ENCODE results near the gene ARL8A. TPM values are rescaled to one million over a fixed set of nuclear protein-coding genes. Genes with fewer than 3 reads are reported as not detected.

The ARL8A gene
- total and polyA plus RNA-seq, 7 experiments from 2014 or later, result 5.5 to 99.4 (median 47.1) TPM

DNA sequence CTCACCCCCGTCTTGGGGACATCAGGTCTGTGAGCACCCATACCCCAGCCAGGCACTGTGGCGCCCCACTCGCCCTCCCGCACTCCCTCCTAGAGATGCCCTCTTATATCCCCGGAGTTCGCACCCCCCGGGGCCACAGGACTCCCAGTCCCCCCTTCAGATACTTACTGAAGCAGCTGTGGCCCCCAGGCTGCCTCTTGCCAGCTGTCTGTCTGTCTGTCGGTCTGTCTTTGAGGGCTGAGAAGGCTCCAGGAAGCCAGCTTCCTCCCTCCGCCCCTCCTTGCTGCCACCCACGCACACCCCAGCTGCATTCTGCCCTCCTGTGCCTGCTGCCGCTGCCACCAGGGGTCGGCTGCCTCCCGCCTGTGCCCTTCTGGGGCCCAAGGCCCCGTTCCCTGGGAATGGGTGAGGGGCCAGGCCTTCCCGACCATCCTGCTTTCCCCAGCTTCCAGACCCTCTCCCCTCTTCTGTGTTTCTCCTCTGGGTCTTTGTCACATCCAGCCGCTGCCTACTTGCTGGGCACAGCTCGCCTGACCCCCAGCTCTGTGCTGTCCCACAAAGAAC lies 15.9 kb upstream of the ARL8A start, which contains the start of gene PTPN7:
Gene PTPN7 (minus strand): TSS at position 226 of the 564 bp plus-strand sequence. CDS start 1,200 bp downstream, outside the sequence.
- intact Hi-C loops (cut with micrococcal nuclease), result loop anchor here (1.0 to 10.0 kb wide), 10 partner anchors 16 to 1164 kb away; partner anchors contain the start of genes ARL8A (in 1 of the 2), CYB5R1 (in 1 of the 2), PCAT6 (in 1 of the 2) and RABIF (in 1 of the 2)
- H3K4me1 Mint-ChIP-seq, result peaks cover 47 to 98% (median 82%) of the 10 kb centered on the region in 7 donors

DNA sequence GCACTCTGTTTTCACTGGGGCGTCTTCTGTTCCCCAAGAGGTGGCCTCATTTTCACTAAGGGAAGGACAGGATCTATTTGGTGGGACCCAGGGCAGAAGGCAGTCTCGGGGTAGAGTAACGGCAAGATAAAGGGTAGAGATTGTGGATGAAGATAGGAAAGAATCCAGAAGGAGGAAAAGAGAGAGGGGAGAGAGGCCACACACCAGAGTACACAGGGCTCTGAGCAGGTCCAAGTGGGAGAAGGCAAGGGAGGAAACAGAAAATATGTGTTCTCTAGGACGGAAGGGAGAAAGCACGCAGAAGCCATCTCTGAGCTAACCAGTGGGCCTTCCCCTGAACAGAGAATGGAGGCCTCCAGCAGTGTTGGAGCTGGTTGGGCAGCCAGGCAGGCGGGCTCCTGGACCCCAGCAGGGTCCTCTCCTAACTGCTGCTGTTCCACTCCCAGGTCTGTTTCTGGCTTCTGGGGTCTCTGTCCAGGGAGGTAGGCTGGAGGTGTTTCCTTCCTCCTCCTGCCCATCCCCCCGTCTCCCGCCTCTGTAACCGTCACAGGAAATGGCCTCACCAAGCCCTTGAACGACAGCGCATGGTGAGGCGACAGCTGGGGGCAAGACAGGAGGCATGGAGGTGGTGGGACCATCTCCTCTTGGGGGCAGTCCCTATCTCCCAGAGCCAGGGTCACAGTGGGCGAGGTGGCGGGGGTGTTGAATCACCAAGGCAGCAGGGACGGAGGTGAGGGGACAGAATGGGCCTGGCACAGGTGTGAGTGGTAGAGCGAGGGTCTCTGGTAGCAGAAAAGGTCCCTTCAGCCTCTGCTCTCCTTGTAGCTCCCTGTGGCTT lies 15.2 kb upstream of the ARL8A start:
- Mint-ChIP-seq H3K27me3 (no peaks in the 10 kb centered on the region), H3K36me3 (peaks cover 3 to 36% (median 9%) of the 10 kb centered on the region in 5 donors), H3K4me1 (peaks cover 47 to 98% (median 82%) of the 10 kb centered on the region in 7 donors), H3K27ac (peak overlapping the region; percentile 97 to 99 (median 98)), H3K4me3 (peak overlapping the region; percentile 91 to 99 (median 98)), H3K9me3 (no peaks in the 10 kb centered on the region)
- Histone ChIP-seq H3K36me3 (ENCODE audit: control insufficient read depth in 2 of 3, insufficient read depth in 3 of 3, low read length in 3 of 3) (peaks cover 4 to 33% (median 6%) of the 10 kb centered on the region in 3 experiments), H3K4me3 (ENCODE audit: low read length) (peak overlapping the region; percentile 98), H3K9me3 (ENCODE audit: control insufficient read depth in 2 of 3, low read length in 3 of 3) (no peaks in the 10 kb centered on the region), H3K27me3 (ENCODE audit: control insufficient read depth in 2 of 2, insufficient read depth in 2 of 2, low read length in 2 of 2) (no peaks in the 10 kb centered on the region), H3K27ac (ENCODE audit: low read depth, low read length) (peak overlapping the region; percentile 90), H3K4me1 (ENCODE audit: control insufficient read depth in 2 of 2, insufficient read depth in 2 of 2, low read length in 2 of 2) (peaks cover 71 to 78% of the 10 kb centered on the region in 2 donors)
- CTCF ChIA-PET, result interaction anchor here (0.5 to 1.7 kb wide), 14 partner anchors 8 to 190 kb away, joined by 3 to 11 read pairs (median 4); no protein-coding TSS in a partner anchor
- ATAC-seq, result peak; percentile 36
- DNase-seq, result peak in 8 of 9 donors; percentile 43 to 73 (median 56)
- intact Hi-C loops (cut with micrococcal nuclease), result loop anchor here (1.0 to 10.0 kb wide), 12 partner anchors 14 to 1165 kb away; partner anchors contain the start of genes RABIF (in 2 of the 2), ARL8A (in 1 of the 2), CYB5R1 (in 1 of the 2) and PCAT6 (in 1 of the 2)
- POLR2A ChIA-PET, result interaction anchor here (0.6 to 4.3 kb wide), 7 partner anchors 7 to 1045 kb away, joined by 3 to 54 read pairs (median 3); partner anchors contain the start of genes ARL8A and UBE2T

More for the DNA sequence above, 15.9 kb upstream of the ARL8A start, which contains the start of gene PTPN7:
- POLR2A ChIA-PET, result interaction anchor here (0.9 to 4.3 kb wide), 4 partner anchors 8 to 1046 kb away, joined by 3 to 54 read pairs (median 4); partner anchors contain the start of genes ARL8A and UBE2T
- ATAC-seq (peak; percentile 80), DNase-seq (peak; percentile 58 to 84 (median 80))
- H3K4me3 Mint-ChIP-seq, result peak within 1 kb of the TSS; percentile 91 to 99 (median 98)
- CTCF ChIA-PET, result interaction anchor here (0.5 to 1.7 kb wide), 14 partner anchors 9 to 191 kb away, joined by 3 to 11 read pairs (median 4); no protein-coding TSS in a partner anchor
- no peaks in the 10 kb centered on the region for H3K9me3 ChIP-seq (ENCODE audit: control insufficient read depth in 2 of 3, low read length in 3 of 3)
- H3K9me3 Mint-ChIP-seq, result no peaks in the 10 kb centered on the region
- H3K4me1 ChIP-seq (ENCODE audit: control insufficient read depth in 2 of 2, insufficient read depth in 2 of 2, low read length in 2 of 2), result peaks cover 77 to 84% of the 10 kb centered on the region in 2 donors
- no peaks in the 10 kb centered on the region for H3K27me3 ChIP-seq (ENCODE audit: control insufficient read depth in 2 of 2, insufficient read depth in 2 of 2, low read length in 2 of 2)
- H3K27me3 Mint-ChIP-seq, result no peaks in the 10 kb centered on the region
- peak within 1 kb of the TSS; percentile 98 for H3K4me3 ChIP-seq (ENCODE audit: low read length)
- H3K27ac Mint-ChIP-seq, result peak within 1 kb of the TSS; percentile 97 to 99 (median 98)
- H3K36me3 Mint-ChIP-seq, result peaks cover 0 to 30% (median 6%) of the 10 kb centered on the region in 5 donors
- H3K27ac ChIP-seq (ENCODE audit: low read depth, low read length), result peak within 1 kb of the TSS; percentile 90
- H3K36me3 ChIP-seq (ENCODE audit: control insufficient read depth in 2 of 3, insufficient read depth in 3 of 3, low read length in 3 of 3), result peaks cover 0 to 26% (median 3%) of the 10 kb centered on the region in 3 experiments

DNA sequence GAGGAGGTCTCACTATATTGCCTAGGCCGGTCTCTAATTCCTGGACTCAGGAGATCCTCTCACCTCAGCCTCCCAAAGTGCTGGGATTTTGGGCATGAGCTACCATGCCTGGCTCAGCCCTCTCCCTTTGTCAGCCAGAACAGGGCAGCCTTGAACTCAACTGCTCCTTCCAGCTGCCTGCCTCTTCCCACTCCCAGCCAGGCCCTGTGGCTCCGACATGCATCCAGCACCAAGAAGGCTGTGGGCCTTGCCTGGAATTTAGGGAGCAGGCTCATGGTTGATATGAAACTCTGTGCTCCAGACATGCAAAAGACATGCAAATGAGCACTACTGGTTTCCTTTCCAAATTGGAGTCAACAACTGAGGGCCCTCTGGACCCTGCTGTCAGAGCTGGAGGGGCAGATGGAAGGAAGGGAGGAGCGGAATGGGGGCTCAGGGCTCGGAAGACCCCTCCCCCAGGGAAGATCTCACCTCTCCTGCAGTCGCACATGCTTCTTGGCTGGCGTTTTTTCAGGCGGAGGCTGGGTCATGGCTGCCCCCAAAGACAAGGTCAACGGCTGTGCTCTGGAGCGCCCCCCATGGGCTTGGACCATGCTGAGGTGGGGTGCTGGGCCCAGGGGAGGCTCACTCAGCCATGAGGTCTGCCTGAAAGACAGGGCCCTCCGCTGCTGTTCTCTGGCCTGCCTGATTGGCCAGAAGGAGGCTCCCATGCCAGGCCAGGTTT lies 14.4 kb upstream of the ARL8A start:
- no peak for DNase-seq
- ChIA-PET CTCF (interaction anchor here (0.6 to 1.7 kb wide), 2 partner anchors 8 to 23 kb away, joined by 5 to 11 read pairs; no protein-coding TSS in a partner anchor), POLR2A (interaction anchor here (0.6 to 4.3 kb wide), 2 partner anchors 8 to 14 kb away, joined by 3 to 54 read pairs; partner anchors contain the start of gene ARL8A)
- no peak for ATAC-seq
- Histone ChIP-seq H3K27me3 (ENCODE audit: control insufficient read depth in 2 of 2, insufficient read depth in 2 of 2, low read length in 2 of 2) (no peaks in the 10 kb centered on the region), H3K4me1 (ENCODE audit: control insufficient read depth in 2 of 2, insufficient read depth in 2 of 2, low read length in 2 of 2) (peaks cover 64 to 70% of the 10 kb centered on the region in 2 donors), H3K4me3 (ENCODE audit: low read length) (peak overlapping the region; percentile 98), H3K27ac (ENCODE audit: low read depth, low read length) (peak overlapping the region; percentile 90), H3K9me3 (ENCODE audit: control insufficient read depth in 2 of 3, low read length in 3 of 3) (no peaks in the 10 kb centered on the region), H3K36me3 (ENCODE audit: control insufficient read depth in 2 of 3, insufficient read depth in 3 of 3, low read length in 3 of 3) (peaks cover 6 to 41% (median 12%) of the 10 kb centered on the region in 3 experiments)
- Mint-ChIP-seq H3K4me1 (peaks cover 43 to 93% (median 78%) of the 10 kb centered on the region in 7 donors), H3K36me3 (peaks cover 6 to 41% (median 11%) of the 10 kb centered on the region in 5 donors), H3K9me3 (no peaks in the 10 kb centered on the region), H3K27me3 (no peaks in the 10 kb centered on the region), H3K4me3 (peak overlapping the region; percentile 91 to 99 (median 98)), H3K27ac (peak overlapping the region; percentile 97 to 99 (median 98))
- intact Hi-C loops (cut with micrococcal nuclease), result loop anchor here in 1 of 2 donors (1.0 to 5.0 kb wide), 2 partner anchors 14 to 728 kb away; partner anchors contain the start of gene RABIF

DNA sequence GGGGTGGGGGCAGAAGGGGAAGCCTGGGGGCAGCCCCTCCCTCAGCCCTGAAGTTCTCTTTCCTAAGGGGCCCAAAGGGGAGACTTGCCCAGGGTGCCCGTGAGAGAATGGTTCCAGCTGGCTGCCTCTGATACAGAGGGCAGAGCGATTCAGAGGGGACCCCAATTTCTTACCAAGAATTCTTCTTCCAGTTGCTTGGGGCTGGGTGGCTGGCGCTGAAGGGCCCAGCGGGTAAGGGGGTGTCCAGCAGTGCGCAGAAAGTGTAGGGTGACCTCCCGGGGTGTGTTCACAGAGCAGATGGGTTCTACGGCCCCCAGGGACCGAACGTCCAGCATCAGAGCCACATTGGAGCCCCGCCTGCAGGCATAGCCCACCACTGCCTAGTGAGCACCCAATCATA lies 13.4 kb upstream of the ARL8A start:
- peaks cover 40 to 83% (median 71%) of the 10 kb centered on the region in 7 donors for H3K4me1 Mint-ChIP-seq
- H3K27ac Mint-ChIP-seq, result peak overlapping the region in 8 of 9 donors; percentile 36 to 98 (median 79)
- no peaks in the 10 kb centered on the region for H3K9me3 ChIP-seq (ENCODE audit: control insufficient read depth in 2 of 3, low read length in 3 of 3)
- peaks cover 10 to 49% (median 17%) of the 10 kb centered on the region in 5 donors for H3K36me3 Mint-ChIP-seq
- ChIA-PET POLR2A (interaction anchor here (1.0 kb wide), 1 partner anchor 10 kb away, joined by 3 read pairs; no protein-coding TSS in a partner anchor), CTCF (no interaction called here)
- H3K9me3 Mint-ChIP-seq, result no peaks in the 10 kb centered on the region
- H3K27me3 Mint-ChIP-seq, result no peaks in the 10 kb centered on the region
- H3K36me3 ChIP-seq (ENCODE audit: control insufficient read depth in 2 of 3, insufficient read depth in 3 of 3, low read length in 3 of 3), result peaks cover 6 to 51% (median 15%) of the 10 kb centered on the region in 3 experiments
- DNase-seq, result no peak
- peak overlapping the region; percentile 90 for H3K27ac ChIP-seq (ENCODE audit: low read depth, low read length)
- ATAC-seq, result no peak
- intact Hi-C loops (cut with micrococcal nuclease), result loop anchor here in 1 of 2 donors (5.0 kb wide), 1 partner anchor 729 kb away; the partner anchor contains the start of gene RABIF
- no peak overlapping the region for H3K4me3 ChIP-seq (ENCODE audit: low read length)
- peaks cover 54 to 60% of the 10 kb centered on the region in 2 donors for H3K4me1 ChIP-seq (ENCODE audit: control insufficient read depth in 2 of 2, insufficient read depth in 2 of 2, low read length in 2 of 2)
- no peaks in the 10 kb centered on the region for H3K27me3 ChIP-seq (ENCODE audit: control insufficient read depth in 2 of 2, insufficient read depth in 2 of 2, low read length in 2 of 2)
- peak overlapping the region in 6 of 10 donors; percentile 57 to 99 (median 98) for H3K4me3 Mint-ChIP-seq

DNA sequence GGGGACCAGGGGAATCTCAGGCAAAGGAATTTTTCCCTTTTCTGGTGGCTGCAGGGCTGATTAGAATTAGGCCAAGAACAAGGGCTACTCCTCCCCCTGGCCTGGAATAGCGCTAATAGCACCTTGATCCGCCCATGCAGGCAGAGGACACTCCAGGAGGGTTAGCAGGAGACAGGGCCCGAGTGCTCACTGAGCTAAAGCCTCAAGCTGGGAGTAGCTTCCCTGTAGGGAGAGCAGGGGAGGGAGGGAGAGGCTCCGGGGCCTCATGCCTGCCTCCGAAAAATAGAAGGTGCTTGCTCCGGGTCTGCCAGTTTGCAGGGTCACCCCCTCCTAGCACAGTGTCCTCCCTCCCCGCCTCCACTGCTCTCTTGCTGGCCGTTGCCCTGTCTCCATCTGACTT lies 12.1 kb upstream of the ARL8A start:
- Histone ChIP-seq H3K9me3 (ENCODE audit: control insufficient read depth in 2 of 3, low read length in 3 of 3) (no peaks in the 10 kb centered on the region), H3K4me3 (ENCODE audit: low read length) (no peak overlapping the region), H3K4me1 (ENCODE audit: control insufficient read depth in 2 of 2, insufficient read depth in 2 of 2, low read length in 2 of 2) (peaks cover 40 to 46% of the 10 kb centered on the region in 2 donors), H3K27me3 (ENCODE audit: control insufficient read depth in 2 of 2, insufficient read depth in 2 of 2, low read length in 2 of 2) (no peaks in the 10 kb centered on the region), H3K36me3 (ENCODE audit: control insufficient read depth in 2 of 3, insufficient read depth in 3 of 3, low read length in 3 of 3) (peaks cover 17 to 65% (median 28%) of the 10 kb centered on the region in 3 experiments), H3K27ac (ENCODE audit: low read depth, low read length) (peak overlapping the region; percentile 22)
- peak overlapping the region in 4 of 10 donors; percentile 20 to 59 (median 36) for H3K4me3 Mint-ChIP-seq
- intact Hi-C loops (cut with micrococcal nuclease), result loop anchor here in 1 of 2 donors (5.0 kb wide), 1 partner anchor 731 kb away; the partner anchor contains the start of gene RABIF
- no peak for ATAC-seq
- H3K36me3 Mint-ChIP-seq, result peaks cover 10 to 52% (median 17%) of the 10 kb centered on the region in 5 donors
- ChIA-PET CTCF (interaction anchor here (0.6 to 2.7 kb wide), 4 partner anchors 21 to 159 kb away, joined by 3 to 19 read pairs (median 10); no protein-coding TSS in a partner anchor), POLR2A (interaction anchor here (0.6 to 1.9 kb wide), 5 partner anchors 8 to 311 kb away, joined by 3 to 6 read pairs (median 3); no protein-coding TSS in a partner anchor)
- no peaks in the 10 kb centered on the region for H3K27me3 Mint-ChIP-seq
- no peak for DNase-seq
- H3K27ac Mint-ChIP-seq, result peak overlapping the region; percentile 19 to 87 (median 69)
- no peaks in the 10 kb centered on the region for H3K9me3 Mint-ChIP-seq
- peaks cover 34 to 69% (median 60%) of the 10 kb centered on the region in 7 donors for H3K4me1 Mint-ChIP-seq
